Measurements from ENCODE around the gene HLCS.
A peak's percentile ranks its signal among the peaks of the same experiment; 100 is the strongest.

HLCS gene

DNA sequence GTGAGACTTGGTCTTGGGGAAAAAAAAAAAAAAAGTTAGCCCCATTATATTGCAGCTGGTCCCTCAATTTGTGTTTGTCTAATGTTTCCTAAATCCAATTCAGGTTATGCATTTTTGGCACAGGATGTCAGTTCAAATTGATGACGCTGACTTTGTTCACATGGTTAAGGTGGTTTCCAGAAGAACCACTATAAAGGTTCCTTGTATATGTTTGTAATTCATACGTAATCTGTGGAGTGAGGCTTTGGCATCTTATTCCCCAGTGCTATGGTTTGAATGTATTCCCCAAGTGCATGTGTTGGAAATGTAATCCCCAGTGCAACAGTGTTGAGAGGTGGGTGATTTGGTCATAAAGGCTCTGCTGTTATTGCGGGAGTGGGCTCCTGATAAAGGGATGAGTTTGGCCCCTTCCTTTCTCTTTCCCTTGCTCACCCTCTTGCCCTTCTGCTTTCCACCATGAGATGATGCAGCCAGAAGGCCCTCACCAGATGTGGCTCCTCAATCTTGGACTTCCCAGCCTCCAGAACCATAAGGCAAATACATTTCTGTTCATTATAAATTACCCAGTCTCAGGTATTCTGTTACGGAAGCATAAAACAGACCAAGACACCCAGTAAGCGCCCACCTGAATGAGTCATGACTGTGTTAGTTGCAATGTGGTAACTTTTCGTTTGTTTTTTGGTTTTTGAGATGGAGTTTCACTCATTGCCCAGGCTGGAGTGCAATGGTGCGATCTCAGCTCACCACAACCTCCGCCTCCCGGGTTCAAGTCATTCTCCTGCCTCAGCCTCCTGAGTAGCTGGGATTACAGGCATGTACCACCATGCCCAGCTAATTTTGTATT, 19.5 kb upstream of the HLCS start:
- no peak for DNase-seq

DNA sequence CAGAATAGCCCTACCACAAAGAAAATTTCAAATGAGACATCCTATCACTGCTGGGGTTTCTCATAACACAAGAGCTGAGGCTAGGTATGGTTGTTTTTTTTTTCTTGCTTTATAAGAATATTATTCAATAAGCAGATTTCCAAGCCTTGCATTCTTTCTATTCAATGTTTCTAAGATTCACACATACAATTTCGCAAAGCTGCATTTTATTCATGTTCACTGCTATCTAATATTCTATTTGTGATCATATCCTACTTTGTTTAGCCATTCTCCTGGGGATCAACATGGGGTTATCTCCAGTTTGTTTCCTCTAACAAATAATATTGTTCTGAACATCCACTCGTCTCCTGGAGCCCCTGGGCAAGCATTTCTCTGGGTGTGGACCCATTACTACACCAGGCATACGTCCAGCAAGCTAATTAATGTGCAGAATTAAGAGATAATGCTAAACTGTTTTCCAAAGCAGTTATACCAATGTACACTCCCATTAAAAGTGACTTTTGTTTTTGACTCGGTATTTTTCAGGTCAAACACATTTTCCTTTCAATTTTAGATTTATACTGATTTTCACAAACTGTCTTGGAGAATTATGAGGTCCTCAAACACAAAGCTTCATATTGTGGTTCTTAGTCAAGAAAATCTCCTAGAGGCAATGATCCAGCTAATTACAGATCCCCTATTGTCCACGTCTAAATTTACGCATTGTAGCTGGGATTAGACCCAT, 15.7 kb upstream of the HLCS start:
- DNase-seq, result no peak

DNA sequence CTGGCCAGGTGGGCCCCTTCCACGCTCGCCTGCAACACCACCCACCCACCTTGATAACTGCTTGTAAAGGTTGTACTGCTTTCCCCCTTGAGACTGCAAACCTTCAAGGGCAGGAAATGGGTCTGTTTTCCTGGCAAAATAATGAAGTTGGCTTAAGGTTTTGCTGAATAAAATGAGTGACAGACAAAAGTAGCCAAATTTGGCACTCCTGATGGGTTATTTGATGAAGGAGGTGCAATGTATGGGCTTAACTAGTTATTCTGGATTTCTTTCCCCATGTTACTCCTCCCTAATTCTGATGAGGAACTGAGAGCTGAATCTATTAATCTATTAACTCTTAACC, 14.6 kb upstream of the HLCS start:
- DNase-seq, result no peak

DNA sequence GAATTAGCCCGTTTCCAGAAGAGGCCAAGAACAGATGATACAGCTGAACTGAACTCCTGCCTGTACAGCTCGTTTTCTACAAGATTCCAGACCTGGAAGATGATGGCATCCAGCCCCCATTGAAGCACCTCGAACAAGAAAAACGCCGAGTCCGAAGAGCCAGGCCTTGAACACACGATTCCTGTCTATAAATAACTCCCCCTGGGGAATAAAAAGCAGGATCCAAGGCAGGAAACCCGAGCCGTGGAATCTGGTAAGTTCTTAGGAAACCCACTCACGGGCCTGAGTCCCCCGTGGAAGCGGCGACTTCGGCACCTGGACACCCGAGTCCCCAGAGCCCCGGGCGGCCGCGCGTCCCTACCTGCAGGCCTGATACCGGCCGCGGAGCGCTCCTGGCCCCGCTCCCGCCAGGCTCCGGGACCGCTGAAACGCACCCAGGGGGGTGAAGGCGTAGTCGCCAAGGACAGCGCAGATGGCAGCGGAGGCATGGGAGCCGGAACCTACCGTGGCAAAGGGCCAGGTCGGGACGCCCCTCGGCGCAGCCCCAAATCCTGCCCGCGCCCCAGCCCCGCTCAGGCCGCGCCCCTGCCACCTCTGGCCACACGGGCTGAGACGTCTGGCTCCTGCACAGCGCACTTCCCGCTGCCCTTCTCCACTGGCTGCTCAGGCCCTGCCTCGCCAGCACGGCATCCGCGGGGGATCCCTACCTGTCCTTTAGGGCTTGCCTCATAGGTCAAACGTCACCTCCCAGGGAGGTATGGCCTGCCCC, 14.0 kb upstream of the HLCS start:
- peak in 1 of 2 experiments; percentile 11 for DNase-seq

DNA sequence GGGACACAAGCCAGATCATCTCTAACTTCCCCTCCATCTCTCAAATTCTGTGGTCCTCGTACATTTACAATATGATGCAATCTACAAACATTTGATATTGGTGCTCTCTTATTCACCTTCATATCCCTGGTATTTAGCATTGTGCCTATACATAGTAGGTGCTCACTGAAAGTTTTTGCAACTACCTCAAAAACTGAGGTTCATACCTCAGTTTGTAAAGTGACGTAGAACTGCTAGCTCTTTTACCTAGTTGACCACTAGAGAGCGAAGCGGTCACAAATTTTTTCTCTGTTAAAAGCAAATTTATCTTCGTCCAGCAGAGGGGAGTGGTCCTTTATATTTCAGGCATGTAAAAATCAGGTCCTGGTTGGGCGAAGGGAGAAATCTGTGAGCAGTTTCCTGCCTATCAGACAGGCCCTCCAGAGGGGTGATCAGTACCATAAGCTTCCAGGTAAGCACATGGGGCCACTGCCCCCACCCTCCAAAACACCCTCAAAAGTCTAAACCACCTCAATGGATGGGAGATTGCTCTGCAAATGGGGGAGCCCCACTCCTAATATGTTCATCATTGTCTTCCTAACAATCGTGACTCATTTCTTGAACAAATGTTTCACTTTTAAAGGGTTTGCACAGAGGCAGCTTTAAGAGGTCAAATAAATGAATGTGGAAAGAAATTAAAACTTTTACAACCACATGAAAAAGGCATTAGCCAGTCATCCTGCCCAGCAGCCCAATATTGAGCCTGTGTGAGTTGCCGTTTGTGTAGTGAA, 10.6 kb upstream of the HLCS start:
- DNase-seq, result peak in 1 of 2 experiments; percentile 29

DNA sequence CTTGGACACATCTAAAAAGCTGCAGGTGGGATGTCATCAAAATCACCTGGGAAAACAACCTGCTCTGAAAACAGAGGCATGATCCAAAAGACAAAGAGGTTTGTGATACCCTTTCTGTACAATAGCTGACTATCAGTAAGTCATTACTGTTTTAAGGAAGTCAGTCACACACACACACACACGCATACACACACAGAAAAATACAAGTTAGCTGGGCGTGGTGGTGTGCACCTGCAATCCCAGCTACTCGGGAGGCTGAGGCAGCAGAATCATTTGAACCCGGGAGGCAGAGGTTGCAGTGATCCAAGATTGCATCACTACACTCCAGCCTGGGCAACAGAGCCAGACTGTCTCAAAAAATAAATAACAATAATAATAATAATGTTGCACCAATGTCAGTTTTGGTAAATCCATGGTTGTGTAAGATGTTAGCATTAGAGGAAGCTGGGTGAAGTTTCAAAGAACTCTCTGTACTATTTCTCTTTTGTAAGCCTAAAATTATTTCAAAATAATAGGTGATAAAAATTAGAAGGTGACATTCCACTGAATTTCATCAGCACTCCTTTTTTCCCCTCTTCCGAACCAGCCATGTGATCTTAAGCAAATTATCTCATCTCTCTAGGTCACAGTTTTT, 9.9 kb upstream of the HLCS start:
- DNase-seq, result no peak

DNA sequence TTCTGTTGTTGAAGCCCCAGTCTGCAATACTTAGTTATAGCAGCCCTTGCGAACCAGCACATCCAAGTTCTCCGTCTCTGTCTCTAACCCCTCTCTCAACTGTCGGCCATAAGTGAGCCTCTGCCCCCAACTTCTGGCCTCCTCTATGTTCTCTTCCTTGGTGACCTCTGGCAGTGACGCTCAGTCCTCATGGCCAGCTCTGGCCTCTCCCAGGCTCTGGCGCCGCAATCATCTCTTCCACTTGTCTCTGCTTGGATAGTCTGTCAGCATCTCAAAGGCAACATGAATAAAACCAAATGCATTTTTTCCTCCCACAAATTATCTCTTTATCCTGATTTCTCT, 8.4 kb upstream of the HLCS start:
- DNase-seq, result no peak

DNA sequence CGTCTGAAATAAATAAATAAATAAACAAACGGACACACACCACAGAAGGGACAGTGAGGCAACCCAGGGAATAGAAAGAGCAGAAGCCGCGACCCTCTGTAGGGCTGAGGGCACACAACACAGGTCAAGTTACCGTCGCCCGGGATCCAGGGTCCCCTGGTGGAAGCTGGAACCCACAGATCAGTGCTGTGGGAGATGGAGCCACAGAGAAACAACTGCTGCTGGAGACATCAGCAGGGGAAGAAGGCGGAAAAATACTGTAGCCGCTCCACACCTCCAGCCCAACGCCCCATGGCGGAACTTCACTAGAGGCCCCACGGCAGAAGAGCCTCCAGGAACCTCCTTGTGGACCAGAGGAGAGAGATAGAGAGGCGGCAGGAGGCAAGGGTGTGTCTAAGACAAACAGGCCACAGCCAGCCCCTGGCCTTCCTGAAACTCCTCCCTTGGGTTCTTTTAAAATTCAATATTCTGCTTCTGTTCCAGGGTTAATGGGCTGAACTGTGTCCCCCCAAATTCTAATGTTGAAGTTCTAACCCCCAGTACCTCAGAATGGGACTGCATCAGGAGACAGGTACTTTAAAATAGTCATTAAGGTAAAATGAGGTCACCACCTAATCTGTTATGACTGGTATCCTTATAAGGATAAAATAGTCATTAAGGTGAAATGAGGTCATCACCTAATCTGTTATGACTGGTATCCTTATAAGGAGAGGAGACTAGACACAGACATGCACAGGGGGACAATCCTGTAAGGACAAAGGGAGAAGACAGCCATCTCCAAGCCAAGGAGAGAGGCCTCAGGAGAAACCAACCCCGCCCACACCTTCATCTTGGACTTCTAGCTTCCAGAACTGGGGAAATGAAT, 7.7 kb upstream of the HLCS start:
- no peak for DNase-seq

DNA sequence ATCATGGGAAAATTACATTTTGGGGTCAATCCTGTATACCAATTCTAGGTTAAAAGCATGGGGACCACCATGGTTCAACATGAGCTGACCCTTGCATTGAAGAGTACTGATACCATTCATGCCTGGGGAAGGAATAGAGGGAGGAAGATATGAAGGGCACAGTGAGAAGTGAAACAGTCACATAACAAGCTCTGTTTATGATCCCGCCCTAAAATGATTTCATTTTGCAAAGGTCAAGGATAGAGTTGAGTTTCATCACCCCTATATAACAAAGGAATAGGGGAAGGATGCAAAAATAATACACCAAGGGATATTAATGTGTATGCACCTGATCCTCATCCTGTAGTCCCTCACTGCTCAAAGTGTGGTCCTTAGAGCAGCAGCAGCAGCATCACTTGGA, 2.5 kb upstream of the HLCS start:
- DNase-seq, result no peak

DNA sequence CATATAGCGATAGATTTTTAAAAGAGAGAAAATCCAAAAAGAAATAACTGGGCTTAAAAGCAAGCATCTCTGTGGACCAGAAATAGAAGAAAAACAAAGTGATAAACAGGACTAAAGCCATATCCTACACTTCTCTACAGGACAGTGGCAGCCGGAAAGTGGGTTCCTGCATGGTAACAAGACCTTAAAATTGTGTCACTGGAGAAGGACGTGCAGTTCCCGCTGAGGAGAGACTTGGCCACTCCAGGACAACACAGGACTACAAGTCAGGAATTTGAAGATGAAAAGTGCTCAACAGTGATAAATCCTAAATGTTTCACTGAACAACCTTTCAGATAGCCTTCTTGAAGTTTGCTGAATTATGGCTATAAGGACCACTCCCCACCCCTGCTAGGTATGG, 1.9 kb upstream of the HLCS start:
- no peak for DNase-seq

DNA sequence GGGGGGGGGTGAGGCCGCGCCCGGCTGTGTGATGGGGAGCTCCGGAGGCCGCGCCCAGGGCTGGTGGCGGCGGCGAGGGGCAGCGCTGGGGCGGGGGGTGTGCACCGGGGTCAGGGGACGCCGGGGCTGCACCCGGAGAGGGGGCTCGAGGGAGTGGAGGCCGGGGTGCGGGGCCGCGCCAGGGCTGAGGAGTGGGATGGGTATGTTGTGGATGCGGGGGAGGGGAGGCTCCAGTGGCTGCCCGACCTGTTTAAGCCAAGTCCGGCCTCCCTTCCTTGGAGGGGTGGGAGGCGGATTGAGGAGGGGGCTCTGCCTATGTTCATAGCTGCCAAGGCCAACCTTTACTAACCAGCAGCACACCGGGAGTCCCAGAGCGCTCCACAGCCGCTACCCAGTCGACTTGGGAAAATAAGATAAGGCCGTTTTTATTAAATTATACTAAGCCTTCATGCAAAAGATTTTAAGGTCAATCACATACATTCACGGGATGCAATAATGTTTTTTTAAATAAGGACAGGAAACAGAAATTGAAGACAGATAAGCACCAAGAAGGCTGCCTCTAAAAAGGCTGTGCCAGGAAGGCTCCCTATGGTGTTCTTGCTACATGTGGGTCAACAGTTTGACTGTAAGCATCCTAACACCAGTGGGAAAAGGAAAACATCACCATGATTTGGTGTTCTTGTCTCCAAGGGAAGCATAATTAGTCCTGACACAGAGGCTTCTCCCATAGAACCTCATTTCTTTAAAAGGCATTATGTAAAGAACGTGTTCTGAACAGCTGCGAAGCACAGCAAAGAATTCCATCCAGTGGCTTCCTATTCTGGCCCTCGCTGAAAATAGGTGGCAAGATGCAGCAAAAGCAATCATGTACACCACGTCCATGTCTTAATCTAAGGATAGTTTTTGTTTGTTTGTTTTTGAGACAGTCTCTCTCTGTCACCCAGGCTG, 626 bp upstream of the HLCS start:
- no peak for DNase-seq

DNA sequence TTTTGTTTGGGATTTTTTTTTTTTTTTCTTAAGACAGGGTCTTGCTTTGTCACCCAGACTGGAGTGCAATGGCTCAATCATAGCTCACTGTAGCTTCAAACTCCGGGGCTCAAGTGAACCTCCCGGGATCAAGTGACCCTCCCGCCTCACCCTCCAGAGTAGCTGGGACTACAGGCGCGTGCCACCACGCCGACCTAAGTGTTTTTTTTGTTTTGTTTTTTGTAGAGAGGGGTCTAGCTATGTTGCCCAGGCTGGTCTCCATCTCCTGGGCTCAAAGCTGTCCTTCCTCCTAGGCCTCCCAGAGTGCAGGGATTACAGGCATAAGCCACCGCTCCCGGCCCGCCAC, 776 bp downstream of the HLCS start:
- no peak for DNase-seq

DNA sequence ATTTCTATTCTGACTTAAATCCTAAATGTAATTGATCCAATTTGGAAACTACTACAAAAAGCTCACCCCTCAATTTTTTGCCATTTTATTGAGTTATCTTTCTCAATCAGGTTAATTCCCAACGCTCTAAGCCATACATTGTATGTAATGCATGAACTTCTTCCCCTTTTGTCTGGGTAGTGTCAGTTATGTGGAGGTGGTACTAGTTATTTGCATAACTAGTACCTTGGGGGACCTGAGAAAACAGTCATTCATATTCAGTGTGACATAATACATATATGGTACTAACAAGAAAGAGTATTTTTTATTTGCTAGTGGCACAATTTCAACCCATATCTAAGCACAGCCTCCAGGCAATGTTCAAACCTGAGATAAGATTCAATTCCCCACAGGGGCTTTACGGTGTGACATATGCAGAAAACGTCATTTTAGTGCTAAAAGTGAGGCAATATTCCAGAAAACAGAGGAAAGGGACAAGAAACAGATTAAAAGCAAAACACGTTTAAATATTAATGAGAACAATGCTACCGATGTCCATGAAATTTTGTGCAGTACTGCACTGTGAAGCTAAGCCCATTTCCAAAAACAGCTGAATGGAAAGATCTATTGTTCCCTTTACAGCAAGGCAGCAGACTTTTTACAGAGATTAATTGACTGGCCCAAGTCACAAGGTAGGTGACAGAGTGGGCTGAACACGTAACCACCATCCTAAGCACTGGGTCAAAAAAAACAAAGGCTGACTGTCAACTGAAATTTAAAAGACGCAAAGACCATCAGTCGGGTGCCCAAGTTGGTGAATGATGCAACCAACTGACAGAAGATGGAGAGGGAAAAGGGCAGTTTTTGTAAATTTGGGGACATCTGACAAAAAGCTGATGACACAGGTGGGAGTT, 1.4 kb downstream of the HLCS start:
- DNase-seq, result no peak

DNA sequence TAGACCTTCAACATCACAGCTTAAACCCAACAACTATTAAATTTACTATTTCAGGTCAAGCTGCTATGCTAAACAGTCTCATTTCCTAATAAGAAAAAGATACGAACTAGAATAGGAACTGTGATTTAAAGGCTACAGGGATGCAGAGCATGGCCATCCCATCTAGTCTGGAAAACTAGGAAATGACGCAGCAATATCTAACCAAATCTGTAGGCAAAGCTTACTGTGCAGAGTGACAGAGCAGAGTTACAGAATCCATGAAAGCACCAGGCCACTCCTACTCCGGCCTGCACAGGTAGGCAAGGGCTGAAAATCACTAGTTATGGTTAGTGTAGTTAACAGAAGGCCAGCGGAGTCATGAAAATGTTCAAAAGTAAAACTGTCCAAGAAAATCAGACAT, 2.1 kb downstream of the HLCS start:
- DNase-seq, result no peak

DNA sequence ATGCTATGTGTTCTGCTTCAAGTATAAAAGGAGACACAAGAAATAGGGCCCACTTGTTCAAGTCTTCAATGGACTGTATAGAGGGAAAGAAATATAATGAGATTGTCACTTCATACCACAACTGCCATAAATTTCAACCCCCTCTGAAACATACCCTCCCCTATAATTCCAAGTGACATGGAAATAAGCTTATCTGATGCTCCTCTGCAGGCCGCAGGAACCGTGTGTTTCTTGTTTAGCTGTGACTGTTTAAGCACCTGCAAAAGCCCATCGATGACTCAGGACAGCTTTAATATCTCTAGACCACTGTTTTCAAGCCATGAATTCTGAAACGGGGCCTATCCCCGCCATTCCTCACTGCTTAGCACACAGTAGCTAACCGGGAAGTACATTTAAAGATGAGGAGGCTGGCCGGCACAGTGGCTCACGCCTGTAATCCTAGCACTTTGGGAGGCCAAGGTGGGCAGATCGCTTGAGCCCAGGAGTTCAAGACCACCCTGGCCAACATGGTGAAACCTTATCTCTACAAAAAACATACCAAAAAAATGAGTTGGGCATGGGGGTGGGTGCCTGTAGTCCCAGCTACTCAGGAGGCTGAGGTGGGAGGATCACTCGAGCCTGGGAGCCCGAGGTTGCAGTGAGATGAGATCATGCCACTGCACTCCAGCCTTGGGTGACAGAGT, 4.2 kb downstream of the HLCS start:
- DNase-seq, result no peak

DNA sequence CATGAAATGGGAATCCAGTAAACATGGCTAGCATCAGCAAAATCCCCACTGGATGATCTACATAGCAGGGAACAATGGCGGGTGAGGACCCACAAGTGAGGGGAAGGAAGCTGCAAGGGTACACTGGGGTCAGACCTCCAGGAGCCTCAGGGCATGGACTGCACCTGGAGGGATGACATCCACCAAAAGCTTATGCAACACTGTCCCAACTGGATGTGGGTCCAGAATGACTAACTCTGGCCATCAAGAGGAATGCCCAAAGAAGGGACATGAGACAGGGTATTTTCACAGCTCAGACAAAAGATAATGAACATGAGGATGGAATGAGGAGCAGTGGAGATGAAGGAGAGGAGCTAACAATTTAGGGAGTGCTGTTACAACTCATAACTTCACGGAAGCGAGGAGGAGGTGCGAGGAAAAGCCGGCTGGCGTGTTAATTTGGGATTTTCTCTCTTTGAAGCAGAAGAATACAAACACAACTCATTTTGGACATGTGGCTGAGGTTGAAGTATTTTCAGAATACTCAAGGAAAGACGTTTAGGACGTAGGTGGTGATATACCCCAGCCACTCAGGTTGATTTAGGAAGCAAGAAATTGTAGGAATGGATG, 5.7 kb downstream of the HLCS start:
- no peak for DNase-seq

DNA sequence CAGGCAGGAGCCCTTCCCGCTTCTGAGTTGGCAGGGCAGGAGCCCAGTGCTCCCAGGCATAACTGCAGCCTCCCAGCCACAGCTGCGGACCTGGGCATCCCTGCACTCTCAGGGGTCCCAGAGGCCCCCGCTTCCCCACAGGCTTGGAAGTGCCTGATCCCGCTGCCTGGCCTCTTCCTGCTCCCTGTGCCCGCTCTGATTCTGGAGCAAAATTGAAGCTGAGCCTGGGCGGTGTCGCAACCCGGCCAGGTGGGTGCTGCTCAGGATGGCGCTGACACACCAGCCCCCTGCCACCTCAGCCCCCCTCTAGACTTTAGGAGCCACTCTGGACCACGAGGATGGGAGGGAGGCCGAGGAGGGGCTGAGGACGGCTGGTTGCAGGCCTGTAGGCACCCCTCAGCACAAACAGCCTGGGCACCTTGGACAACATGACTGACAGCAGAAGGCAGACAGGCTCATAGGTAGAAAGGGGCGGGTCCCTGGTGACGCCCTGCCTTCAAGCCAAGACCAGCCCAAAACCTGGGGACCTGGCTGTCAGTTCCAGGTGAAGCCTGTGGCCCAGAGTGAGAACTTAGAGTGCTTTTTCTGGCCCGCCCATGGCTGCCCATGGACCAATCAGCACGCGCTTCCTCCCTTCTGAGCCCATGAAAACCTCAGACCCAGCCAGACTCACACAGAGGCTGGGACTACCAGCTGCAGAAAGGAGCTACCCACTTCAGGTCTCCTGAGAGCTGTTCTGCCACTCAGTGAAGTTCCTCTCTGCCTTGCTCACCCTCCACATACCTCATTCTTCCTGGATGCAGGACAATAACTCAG, 7.2 kb downstream of the HLCS start:
- no peak for DNase-seq

DNA sequence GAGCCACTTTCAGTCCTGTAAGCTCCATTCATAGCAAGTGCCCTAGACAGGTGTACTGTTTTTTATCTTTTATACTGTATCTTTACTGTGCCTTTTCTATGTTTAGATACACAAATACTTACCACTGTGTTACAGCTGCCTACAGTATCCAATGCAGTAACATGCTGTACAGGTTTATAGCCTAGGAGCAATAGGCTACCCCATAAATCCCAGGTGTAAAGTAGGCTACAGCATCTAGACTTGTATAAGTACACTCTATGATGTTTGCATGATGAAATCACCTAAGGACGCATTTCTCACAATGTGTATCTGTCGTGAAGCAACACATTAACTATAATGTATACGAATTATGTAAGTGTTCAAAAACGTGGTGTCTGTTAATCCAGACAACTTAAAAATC, 10.7 kb downstream of the HLCS start:
- DNase-seq, result no peak

All from activated CD4-positive, alpha-beta T cell treated with anti-CD3 and anti-CD28 coated beads, Interleukin-2, amount 50 U/mL, for 48 hours (primary cell).